ENCODE results near the gene SMIM36.

GRCh38 chr17:55451758-55452138 lies 59.5 kb downstream of the SMIM36 start:
- TF ChIP-seq POLR2A (IDR thresholded peaks at IDR 0.05) (no peak), CTCF (IDR thresholded peaks at IDR 0.05) (no peak)
